Kidney (tissue), 14 donors: ENCODE results near the gene WNT5A. TPM values are rescaled to one million over a fixed set of nuclear protein-coding genes. Genes with fewer than 3 reads are reported as not detected.

ENCODE experiments used
- DNase-seq, 5 donors: peaks; one replicate each; pipeline ENCODE4 v3.0.0-alpha.2; 2013 to 2020
- FAIRE-seq: peaks from 2 replicates; lab custom pipeline; 2012; peaks lifted over from hg19 to GRCh38; lab: Jason Lieb, UNC
- H3K27ac ChIP-seq, 2 donors: one replicate each; pipeline ENCODE4 v1.7.0; 2013; ENCODE audit warnings: low read depth in 2 of 2, low read length in 2 of 2, inconsistent platforms in 1 of 2
- H3K27me3 ChIP-seq: one replicate; pipeline ENCODE4 v1.7.1; 2013; ENCODE audit warnings: low read length, inconsistent platforms; ENCODE audit not compliant: control insufficient read depth, insufficient read depth
- H3K36me3 ChIP-seq, 3 donors: one replicate each; pipeline versions ENCODE4 v1.7.0 to v1.7.1; 2013; ENCODE audit warnings: low read length in 3 of 3, control low read depth in 1 of 3, inconsistent platforms in 1 of 3; ENCODE audit not compliant: insufficient read depth in 3 of 3, control insufficient read depth in 2 of 3
- H3K4me1 ChIP-seq, 3 donors: one replicate each; pipeline versions ENCODE4 v1.7.0 to v1.7.1; 2013; ENCODE audit warnings: low read length in 3 of 3, inconsistent platforms in 1 of 3, low read depth in 1 of 3; ENCODE audit not compliant: control insufficient read depth in 2 of 3, insufficient read depth in 2 of 3
- H3K4me3 ChIP-seq, 3 donors: one replicate each; pipeline versions ENCODE4 v1.7.0 to v1.8.1; 2013; ENCODE audit warnings: low read length in 3 of 3, control low read depth in 1 of 3, inconsistent platforms in 1 of 3
- H3K9ac ChIP-seq, 3 donors: one replicate each; pipeline versions ENCODE4 v1.7.0 to v1.7.1; 2013; ENCODE audit warnings: low read length in 3 of 3, control low read depth in 1 of 3, inconsistent platforms in 1 of 3
- H3K9me3 ChIP-seq, 3 donors: one replicate each; pipeline versions ENCODE4 v1.7.0 to v1.7.1; 2013; ENCODE audit warnings: low read length in 3 of 3, control low read depth in 1 of 3, inconsistent platforms in 1 of 3; ENCODE audit not compliant: control insufficient read depth in 2 of 3, insufficient read depth in 1 of 3
- CTCF ChIP-seq: IDR thresholded peaks from 3 replicates; pipeline ENCODE4 v1.5.1; 2012; ENCODE audit warnings: mild to moderate bottlenecking, moderate library complexity, borderline replicate concordance; ENCODE audit not compliant: insufficient read depth; ENCODE audit errors: extremely low read depth
- intact Hi-C: fragments of 100-400 bp; cut with DNase I; formaldehyde crosslinking; loops from one replicate; pipeline ENCODE4 v1.11.1; 2022
- polyA plus RNA-seq: library from polyadenylated mRNA; stranded (reverse); fragments of 350-450 nt; fragmentation: Illumina TruSeq; extraction: RNeasy Lipid Tissue Mini Kit (QIAGEN cat#74804); gene quantifications from one replicate; pipeline ENCODE4 v1.2.3, GENCODE V29; 2014; ENCODE audit warnings: low read depth, low replicate concordance; ENCODE audit not compliant: insufficient read depth
- total RNA-seq: library from RNA; stranded (reverse); fragmentation: NEBNext Ultra II Directional; extraction: Animal tissue kit (Norgen Biotek cat#: 25700); gene quantifications from one replicate; pipeline ENCODE4 v1.2.1, GENCODE V29; 2021
- donor health status: control.
- donor health status: control.
- donor health status: control.
- donor health status: control.
- donor health status: control.
- donor health status: DM: yes; HTN: yes; CAD: no.
- donor health status: Normal renal cell carcinoma (clear cell type).

WNT5A gene
- total and polyA plus RNA-seq, 2 donors from 2014 or later, result 0.67 to 9.9 TPM

GRCh38 chr3:55518451-55518850 lies 31.3 kb upstream of the WNT5A start:
- no peaks in the 10 kb centered on the region for H3K9me3 ChIP-seq
- H3K4me1 ChIP-seq, result peaks cover 0 to 9% (median 4%) of the 10 kb centered on the region in 3 donors
- no peaks in the 10 kb centered on the region for H3K27me3 ChIP-seq
- H3K27ac ChIP-seq, result no peak overlapping the region
- DNase-seq (peak in 2 of 5 donors; percentile 76 to 78), FAIRE-seq (no peak)
- no peak overlapping the region for H3K9ac ChIP-seq
- no peak for TF ChIP-seq CTCF
- intact Hi-C loops, result no loop called here
- no peaks in the 10 kb centered on the region for H3K36me3 ChIP-seq
- no peak overlapping the region for H3K4me3 ChIP-seq

GRCh38 chr3:55516392-55517030 lies 29.4 kb upstream of the WNT5A start:
- Histone ChIP-seq H3K9me3 (no peaks in the 10 kb centered on the region), H3K27ac (no peak overlapping the region), H3K4me1 (peaks cover 0 to 8% (median 4%) of the 10 kb centered on the region in 3 donors), H3K36me3 (no peaks in the 10 kb centered on the region), H3K9ac (no peak overlapping the region), H3K27me3 (no peaks in the 10 kb centered on the region), H3K4me3 (no peak overlapping the region)
- no peak for TF ChIP-seq CTCF
- intact Hi-C loops, result no loop called here
- FAIRE-seq, result no peak
- peak in 2 of 5 donors; percentile 37 to 42 for DNase-seq

GRCh38 chr3:55515550-55516246 lies 28.6 kb upstream of the WNT5A start:
- Histone ChIP-seq H3K27ac (no peak overlapping the region), H3K27me3 (no peaks in the 10 kb centered on the region), H3K4me3 (no peak overlapping the region), H3K36me3 (no peaks in the 10 kb centered on the region), H3K9ac (no peak overlapping the region), H3K4me1 (peaks cover 0 to 8% (median 4%) of the 10 kb centered on the region in 3 donors), H3K9me3 (no peaks in the 10 kb centered on the region)
- FAIRE-seq (no peak), DNase-seq (no peak)
- TF ChIP-seq CTCF, result no peak
- intact Hi-C loops, result no loop called here
